HG03565 (cell line): ENCODE results near the gene HP1BP3.

Source experiments
- ATAC-seq: cut with Tn5 transposase; IDR thresholded peaks from one replicate; pipeline ENCODE4 v1.9.1; 2021; ENCODE audit warnings: mild to moderate bottlenecking, moderate library complexity; ENCODE audit not compliant: unreplicated experiment

Gene HP1BP3

GRCh38 chr1:20712215-20712577, 74.9 kb downstream of the HP1BP3 start:
- ATAC-seq, result no peak

DNA sequence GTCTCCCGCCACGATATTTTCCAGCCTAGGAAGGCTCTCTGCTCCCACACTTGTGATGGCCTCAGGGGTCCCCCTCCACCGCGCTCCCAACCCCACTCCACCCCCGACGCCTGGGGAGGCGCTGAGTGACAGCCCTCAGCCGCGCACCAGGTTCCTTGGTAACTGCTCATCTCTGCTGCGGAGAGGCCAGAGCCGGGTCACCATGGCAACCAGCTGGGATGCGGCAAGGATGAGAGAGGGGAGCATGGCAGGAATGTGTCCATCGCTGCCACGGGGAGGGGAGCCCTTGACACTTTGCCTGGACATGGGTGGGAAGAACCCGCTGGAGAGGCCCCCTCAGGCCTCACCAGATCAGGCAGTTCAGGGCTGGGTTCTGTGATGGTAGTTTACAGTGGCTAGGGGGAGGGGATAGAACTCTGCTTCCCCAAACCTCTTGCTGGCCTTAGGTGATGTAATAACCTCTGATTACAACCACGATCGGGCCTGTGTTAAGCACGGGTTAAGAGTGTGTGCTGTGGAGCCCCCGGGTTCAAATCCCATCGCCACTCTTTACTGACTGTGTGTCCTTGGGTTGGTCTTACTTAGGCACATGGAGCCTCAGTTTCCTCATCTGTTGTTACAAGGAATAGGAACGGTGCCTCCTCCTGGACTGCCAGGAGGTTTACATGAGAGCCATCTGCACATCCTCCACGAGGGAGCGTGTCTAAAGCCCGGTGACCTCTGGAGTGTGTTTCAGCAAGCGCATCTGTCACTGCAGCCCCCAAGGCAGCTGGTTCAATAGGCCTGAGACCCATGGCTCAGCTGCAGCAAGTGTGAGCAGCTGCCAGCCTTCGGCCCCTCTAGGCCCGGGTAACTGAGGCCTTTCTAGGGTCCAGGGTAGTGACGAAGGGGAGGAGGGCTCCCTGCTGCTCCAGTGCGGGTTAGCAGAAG, 75.6 kb downstream of the HP1BP3 start:
- no peak for ATAC-seq

- no peak for ATAC-seq
Measured at GRCh38 chr1:20710469-20711284, 76.4 kb downstream of the HP1BP3 start.

GRCh38 chr1:20709868-20710267, 77.2 kb downstream of the HP1BP3 start:
- ATAC-seq, result no peak

- ATAC-seq, result no peak
Measured at GRCh38 chr1:20708891-20709290, 78.2 kb downstream of the HP1BP3 start.

DNA sequence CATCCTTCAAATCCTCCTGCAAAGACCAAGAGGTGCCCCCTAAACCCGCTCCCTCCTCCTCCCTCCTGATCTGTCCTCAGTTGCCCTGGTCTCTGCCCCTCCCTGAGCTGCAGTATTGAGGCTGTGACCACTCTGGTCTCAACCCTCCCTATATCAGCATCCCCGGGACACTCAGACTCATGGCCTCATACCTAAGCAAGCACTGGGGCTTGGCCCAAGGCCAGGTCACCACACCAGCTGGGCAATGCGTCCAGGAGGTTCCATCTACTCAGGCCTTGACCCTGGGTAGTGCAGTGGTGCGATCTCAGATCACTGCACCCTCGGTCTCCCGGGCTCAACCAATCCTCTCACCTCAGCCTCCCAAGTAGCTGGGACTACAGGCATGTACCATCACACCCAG, 79.0 kb downstream of the HP1BP3 start:
- ATAC-seq, result no peak

DNA sequence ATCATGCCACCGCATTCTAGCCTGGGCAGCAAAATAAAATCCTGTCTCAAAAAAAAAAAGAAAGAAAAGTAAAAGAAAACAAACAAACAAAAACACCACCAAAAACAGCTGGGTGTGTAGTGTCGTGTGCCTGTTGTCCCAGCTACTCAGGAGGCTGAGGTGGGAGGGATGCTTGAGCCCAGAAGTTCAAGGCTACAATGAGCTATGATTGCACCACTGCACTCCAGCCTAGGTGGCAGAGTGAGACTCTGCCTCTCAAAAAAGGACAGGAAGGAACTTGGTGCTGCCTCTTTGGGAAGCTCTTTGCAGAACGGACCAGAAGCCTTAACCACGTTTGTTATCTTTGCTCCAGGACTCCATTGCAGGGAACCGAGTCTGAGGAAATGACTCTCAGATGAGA, 80.3 kb downstream of the HP1BP3 start:
- no peak for ATAC-seq

DNA sequence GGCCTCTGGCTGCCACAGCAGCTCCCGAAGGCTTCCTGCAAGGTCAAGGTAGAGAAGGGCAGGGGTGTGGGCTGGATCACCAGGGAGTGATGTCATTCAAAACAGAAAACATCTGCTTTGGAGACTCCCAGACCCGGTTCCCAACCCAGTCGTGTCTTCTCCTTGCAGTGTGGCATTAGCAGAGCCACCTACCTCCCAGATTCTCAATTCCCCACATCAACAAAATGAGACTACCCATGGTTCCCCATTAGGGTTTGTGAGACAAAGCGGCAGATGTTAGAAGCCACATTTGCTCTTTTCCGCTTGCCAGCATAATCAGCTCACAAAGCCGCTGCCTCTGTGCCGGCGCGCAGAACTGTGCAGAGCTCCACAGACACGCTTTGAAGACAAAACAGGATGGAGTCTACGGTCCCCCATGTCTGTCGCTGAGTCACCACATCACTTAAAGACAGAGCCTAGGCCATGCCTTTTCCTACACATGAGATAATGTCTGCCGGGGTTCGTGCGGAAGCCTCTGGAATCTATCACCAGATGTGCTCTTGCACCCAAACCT, 81.8 kb downstream of the HP1BP3 start:
- no peak for ATAC-seq

GRCh38 chr1:20704390-20705202, 82.5 kb downstream of the HP1BP3 start:
- ATAC-seq, result no peak

DNA sequence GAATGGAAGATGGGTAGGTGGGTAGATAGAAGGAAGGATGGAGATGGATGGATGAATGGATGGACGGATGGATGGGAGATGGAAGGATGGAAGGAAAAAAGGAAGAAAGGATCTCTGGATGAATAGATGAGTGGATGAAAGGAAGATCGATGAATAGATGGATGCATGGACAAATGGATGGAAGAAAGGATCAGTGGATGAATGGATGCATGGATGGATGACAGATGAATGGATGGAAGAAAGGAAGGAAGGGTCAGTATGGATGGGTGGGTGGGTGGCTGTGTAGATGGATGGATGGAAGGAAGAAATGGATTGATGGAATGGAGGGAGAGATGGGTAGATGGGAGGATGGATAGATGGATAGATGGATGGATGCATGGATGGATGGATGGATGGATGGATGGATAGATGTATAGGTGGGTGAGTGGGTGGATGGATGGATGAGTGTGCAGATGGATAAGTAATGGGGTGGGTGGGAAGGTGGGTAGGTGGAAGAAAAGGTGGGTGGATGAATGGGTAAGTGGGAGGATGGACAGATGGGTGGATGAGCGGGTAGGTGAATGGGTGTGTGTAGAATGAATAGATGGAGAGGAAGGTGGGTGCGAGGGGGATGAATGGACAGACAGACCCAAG, 83.9 kb downstream of the HP1BP3 start:
- no peak for ATAC-seq

GRCh38 chr1:20702416-20702815, 84.7 kb downstream of the HP1BP3 start:
- ATAC-seq, result no peak

DNA sequence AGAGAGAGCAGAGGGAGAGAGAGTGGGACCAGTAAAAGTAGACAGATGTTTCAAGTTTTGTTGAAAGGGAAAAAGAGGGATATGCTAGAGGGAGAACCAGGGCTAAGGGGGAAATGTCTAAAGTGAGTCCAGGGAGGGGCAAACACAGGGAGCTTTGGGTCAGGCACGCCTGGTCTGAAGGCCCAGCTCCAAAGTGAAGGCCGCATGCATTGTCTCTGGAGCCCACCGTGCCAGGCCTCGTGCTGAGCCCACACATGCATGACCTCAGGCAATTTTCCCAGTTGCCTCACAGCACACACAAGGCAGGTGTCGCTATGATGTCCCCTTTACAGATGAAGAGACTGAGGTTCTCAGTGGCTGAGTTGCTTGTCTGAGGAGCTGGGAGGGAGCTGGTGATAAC, 85.3 kb downstream of the HP1BP3 start:
- no peak for ATAC-seq

DNA sequence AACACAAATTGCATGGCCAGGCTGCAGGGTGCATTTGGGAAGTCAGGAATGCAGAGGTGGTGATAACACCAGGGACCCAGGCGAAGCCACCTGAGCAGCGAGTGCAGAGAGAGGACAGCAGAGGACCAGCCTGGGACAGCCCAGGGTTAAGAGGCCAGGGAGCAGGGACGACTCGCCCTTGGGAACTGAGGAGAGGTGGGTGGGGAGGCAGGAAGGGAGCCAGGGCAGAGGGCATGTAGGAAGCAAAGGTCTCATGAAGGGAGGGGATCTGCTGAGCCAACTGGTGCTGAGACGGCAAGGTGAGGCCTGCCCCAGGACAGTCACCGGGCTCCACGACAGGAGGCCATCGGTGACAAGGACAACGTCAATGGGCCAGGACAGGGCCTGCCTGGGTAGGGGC, 85.7 kb downstream of the HP1BP3 start:
- no peak for ATAC-seq

DNA sequence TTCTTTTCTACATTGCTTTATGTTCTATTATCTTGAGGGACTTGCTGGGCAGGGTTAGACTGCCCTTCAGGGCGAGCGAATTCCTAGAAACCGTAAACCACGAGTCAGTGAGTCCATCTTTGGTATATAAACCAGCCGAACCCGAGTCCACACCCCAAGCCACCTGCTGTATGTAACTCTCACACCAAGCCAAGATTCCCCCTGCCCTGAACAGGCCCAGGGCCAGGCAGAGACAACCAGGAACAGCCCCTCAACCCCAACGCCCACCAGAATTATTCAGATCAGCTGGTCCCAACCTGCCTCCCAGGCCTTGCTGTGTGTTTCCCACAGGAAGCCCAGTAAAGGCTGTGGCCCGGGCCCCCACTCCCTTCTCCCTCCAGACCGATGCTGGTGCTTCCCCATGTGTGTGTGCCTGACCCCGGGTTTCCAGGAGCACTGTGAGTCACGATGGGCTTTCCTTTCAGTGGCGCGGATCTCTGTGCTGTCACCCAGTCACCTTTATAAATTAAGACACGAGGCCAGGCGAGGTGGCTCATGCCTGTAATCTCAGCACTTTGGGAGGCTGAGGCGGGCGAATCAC, 86.4 kb downstream of the HP1BP3 start:
- no peak for ATAC-seq

DNA sequence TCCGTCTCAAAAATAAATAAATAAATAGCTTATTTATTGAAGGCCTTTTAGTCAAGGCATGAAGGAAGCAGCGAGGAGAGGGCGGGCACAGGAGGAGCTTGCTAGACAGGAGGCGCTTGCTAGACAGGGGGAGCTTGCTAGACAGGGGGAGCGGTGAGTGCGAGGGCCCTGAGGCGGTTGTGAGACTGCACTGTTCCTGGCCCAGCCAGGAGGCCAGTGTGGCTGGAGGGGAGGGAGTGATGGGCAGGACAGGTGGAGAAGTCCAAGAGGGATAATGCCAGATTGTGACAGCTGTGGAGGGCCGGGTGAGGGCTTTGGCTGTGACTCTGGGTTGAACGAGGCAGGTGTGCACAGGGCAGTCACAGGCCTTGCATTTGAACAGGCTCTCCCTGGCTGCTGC, 87.5 kb downstream of the HP1BP3 start:
- ATAC-seq, result no peak

DNA sequence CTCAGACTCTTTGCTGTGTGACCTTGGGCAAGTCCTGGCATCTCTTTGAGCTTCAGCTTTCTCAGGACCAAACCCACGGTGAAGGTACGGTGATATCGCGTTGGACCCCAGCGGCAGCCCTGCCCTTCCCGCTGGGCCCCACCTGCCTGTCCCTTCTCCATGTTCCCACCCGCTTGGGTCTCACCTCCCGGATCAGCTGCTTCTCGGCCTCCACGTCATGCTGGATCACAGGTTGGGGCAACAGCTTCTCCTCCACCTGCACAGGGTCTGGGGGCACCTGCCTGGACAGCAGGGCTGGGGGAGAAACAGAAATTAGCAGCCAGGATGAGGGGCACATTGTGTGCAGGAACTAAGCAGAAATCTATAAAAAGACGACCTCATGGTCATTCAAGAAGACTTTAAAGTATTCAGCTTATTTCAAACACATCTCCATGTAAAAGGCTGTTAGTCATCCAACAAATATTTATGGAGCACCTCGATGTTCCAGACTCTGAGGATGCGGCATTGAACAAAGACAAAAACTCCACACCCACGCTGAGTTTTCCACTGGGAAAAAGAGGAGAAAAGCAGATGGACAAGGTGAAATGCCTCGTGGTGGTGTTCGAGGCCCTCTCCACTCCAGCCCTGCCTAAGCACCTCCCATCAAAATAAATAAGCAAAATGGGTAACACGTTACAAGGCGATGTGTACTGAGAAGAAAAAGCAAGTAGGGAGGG, 88.8 kb downstream of the HP1BP3 start:
- ATAC-seq, result no peak

DNA sequence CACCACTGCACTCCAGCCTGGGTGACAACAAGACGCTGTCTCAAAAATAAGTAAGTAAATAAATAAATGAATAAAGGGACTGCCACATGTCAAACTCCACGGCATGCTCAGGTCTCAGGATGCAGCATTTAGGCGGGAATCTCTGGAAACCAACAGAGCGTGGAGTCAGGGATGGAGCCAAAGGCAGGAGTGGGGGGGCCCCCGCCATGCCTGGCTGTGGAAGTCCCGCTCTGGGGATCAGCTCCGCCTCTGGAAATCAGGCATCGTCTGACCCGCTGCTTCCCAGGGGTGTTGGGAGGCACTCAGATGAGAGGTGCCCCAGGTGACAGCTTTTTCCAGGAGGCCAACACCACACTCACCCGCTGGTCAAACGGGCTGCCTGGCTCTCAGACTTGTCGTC, 89.5 kb downstream of the HP1BP3 start:
- ATAC-seq, result no peak

- ATAC-seq, result no peak
Measured at GRCh38 chr1:20696397-20697333, 90.4 kb downstream of the HP1BP3 start.
